H1 (cell line): ENCODE results near the gene PPP1R9A. TPM values are rescaled to one million over a fixed set of nuclear protein-coding genes. Genes with fewer than 3 reads are reported as not detected.

Experiments used
- CTCF ChIA-PET: fragments of 300-600 bp; sonication (Branson Sonifier 250); formaldehyde crosslinking; loops from one replicate; lab custom pipeline; 2021; ENCODE audit not compliant: partially characterized antibody; lab: Charles Lee
- POLR2A ChIA-PET: fragments of 300-600 bp; sonication (Branson Sonifier 250); formaldehyde crosslinking; loops from one replicate; lab custom pipeline; 2021; ENCODE audit warnings: inconsistent platforms; ENCODE audit not compliant: partially characterized antibody; lab: Charles Lee
- DNase-seq, 2 experiments: peaks; one replicate each; pipeline versions ENCODE4 v3.0.0 to v3.0.0-alpha.2; 2010 to 2022; ENCODE audit warnings: low spot score in 2 of 2, low read depth in 1 of 2, mixed read lengths in 1 of 2
- FAIRE-seq: peaks from 2 replicates; lab custom pipeline; 2011; peaks lifted over from hg19 to GRCh38; lab: Jason Lieb, UNC
- H2AFZ ChIP-seq: 2 replicates; pipeline ENCODE4 v1.8.1; 2012; ENCODE audit warnings: low read length, inconsistent platforms
- H2AK5ac ChIP-seq: 2 replicates; pipeline ENCODE4 v1.6.1; 2013; ENCODE audit warnings: low read depth, low read length
- H2BK120ac ChIP-seq: replicated peaks from 2 replicates; pipeline ENCODE3; 2013; ENCODE audit warnings: low read depth, low read length, inconsistent platforms
- H2BK12ac ChIP-seq: 2 replicates; pipeline ENCODE4 v1.6.1; 2013; ENCODE audit warnings: low read depth, low read length
- H2BK15ac ChIP-seq: 2 replicates; pipeline ENCODE4 v1.6.1; 2013; ENCODE audit warnings: low read length
- H2BK20ac ChIP-seq: 2 replicates; pipeline ENCODE4 v1.6.1; 2013; ENCODE audit warnings: low read length
- H2BK5ac ChIP-seq: 2 replicates; pipeline ENCODE4 v1.6.1; 2013; ENCODE audit warnings: low read depth, low read length
- H3K14ac ChIP-seq: 2 replicates; pipeline ENCODE4 v1.6.1; 2013; ENCODE audit warnings: inconsistent platforms; ENCODE audit not compliant: insufficient read length
- H3K18ac ChIP-seq: 2 replicates; pipeline ENCODE4 v1.6.1; 2013; ENCODE audit warnings: low read length; ENCODE audit errors: extremely low read depth
- H3K23ac ChIP-seq: 2 replicates; pipeline ENCODE4 v1.6.1; 2013; ENCODE audit warnings: inconsistent platforms; ENCODE audit not compliant: insufficient read length
- H3K23me2 ChIP-seq: 2 replicates; pipeline ENCODE4 v1.6.1; 2013; ENCODE audit warnings: low read depth, low read length
- H3K27ac ChIP-seq: 2 replicates; pipeline ENCODE4 v1.6.1; 2011; ENCODE audit warnings: low read depth, low read length, inconsistent platforms
- H3K27me3 ChIP-seq, 4 experiments: replicated peaks in 1 of 4; 1 replicate in 1 of 4; 2 replicates in 3 of 4; pipeline versions ENCODE4 v1.6.1 to v1.8.1; 2011 to 2013; ENCODE audit warnings: low read length in 3 of 4, mild to moderate bottlenecking in 3 of 4, inconsistent platforms in 2 of 4, mixed read lengths in 2 of 4, moderate library complexity in 1 of 4; ENCODE audit not compliant: control insufficient read depth in 3 of 4, insufficient read depth in 3 of 4; ENCODE audit errors: extremely low read depth in 1 of 4
- H3K36me3 ChIP-seq, 4 experiments: 2 replicates each; pipeline versions ENCODE4 v1.6.1 to v1.8.1; 2011 to 2013; ENCODE audit warnings: mild to moderate bottlenecking in 4 of 4, low read length in 3 of 4, moderate library complexity in 2 of 4, control low read depth in 1 of 4, inconsistent platforms in 1 of 4; ENCODE audit not compliant: insufficient read depth in 4 of 4, control insufficient read depth in 2 of 4
- H3K4ac ChIP-seq: replicated peaks from 2 replicates; pipeline ENCODE3; 2013; ENCODE audit warnings: low read length, low read depth, mixed read lengths, inconsistent platforms; ENCODE audit not compliant: insufficient read length
- H3K4me1 ChIP-seq, 4 experiments: replicated peaks in 1 of 4; 1 replicate in 1 of 4; 2 replicates in 3 of 4; pipeline versions ENCODE4 v1.6.1 to v1.8.1; 2011 to 2013; ENCODE audit warnings: low read length in 3 of 4, inconsistent platforms in 2 of 4, mixed read lengths in 1 of 4; ENCODE audit not compliant: insufficient read depth in 4 of 4, control insufficient read depth in 3 of 4
- H3K4me2 ChIP-seq, 2 experiments: 2 replicates each; pipeline versions ENCODE4 v1.6.1 to v1.8.1; 2011 to 2013; ENCODE audit warnings: low read depth in 2 of 2, low read length in 2 of 2, control low read depth in 1 of 2, inconsistent platforms in 1 of 2, mild to moderate bottlenecking in 1 of 2; ENCODE audit not compliant: insufficient read depth in 1 of 2
- H3K4me3 ChIP-seq, 4 experiments: fragments of 200-600, 300-600 bp in 1 of 4; sonication (generic), shearing (Covaris generic), sonication (Bioruptor Twin) in 1 of 4; 2 replicates each; pipeline versions ENCODE4 v1.5.1 to v1.8.1; 2011 to 2016; ENCODE audit warnings: low read length in 4 of 4, low read depth in 3 of 4, control low read depth in 2 of 4, inconsistent platforms in 2 of 4, mild to moderate bottlenecking in 2 of 4, mixed read lengths in 1 of 4, moderate library complexity in 1 of 4; ENCODE audit not compliant: insufficient read depth in 2 of 4; ENCODE audit errors: extremely low read depth in 1 of 4
- H3K56ac ChIP-seq: replicated peaks from 2 replicates; pipeline ENCODE3; 2013; ENCODE audit warnings: low read depth, mild to moderate bottlenecking, mixed read lengths, low read length, inconsistent platforms; ENCODE audit not compliant: insufficient read length
- H3K79me1 ChIP-seq: 2 replicates; pipeline ENCODE4 v1.6.1; 2013; ENCODE audit warnings: low read depth, low read length, control low read depth
- H3K79me2 ChIP-seq, 2 experiments: 2 replicates each; pipeline versions ENCODE4 v1.6.1 to v1.8.1; 2012 to 2013; ENCODE audit warnings: low read length in 2 of 2, mild to moderate bottlenecking in 2 of 2, inconsistent platforms in 1 of 2; ENCODE audit not compliant: insufficient read depth in 2 of 2, control insufficient read depth in 1 of 2
- H3K9ac ChIP-seq, 4 experiments: replicated peaks in 1 of 4; 1 replicate in 1 of 4; 2 replicates in 3 of 4; pipeline versions ENCODE4 v1.6.1 to v1.8.1; 2011 to 2013; ENCODE audit warnings: low read depth in 3 of 4, low read length in 3 of 4, control low read depth in 2 of 4, mild to moderate bottlenecking in 2 of 4, moderate library complexity in 2 of 4, inconsistent platforms in 1 of 4; ENCODE audit errors: extremely low read depth in 1 of 4
- H3K9me3 ChIP-seq, 2 experiments: 2 replicates each; pipeline versions ENCODE4 v1.6.1 to v1.8.1; 2012 to 2013; ENCODE audit warnings: mild to moderate bottlenecking in 2 of 2, moderate library complexity in 2 of 2, control low read depth in 1 of 2, inconsistent platforms in 1 of 2, low read depth in 1 of 2, low read length in 1 of 2, mixed read lengths in 1 of 2; ENCODE audit not compliant: insufficient read depth in 2 of 2
- H4K20me1 ChIP-seq, 2 experiments: replicated peaks in 1 of 2; 2 replicates each; pipeline versions ENCODE3 to v1.8.1; 2011 to 2013; ENCODE audit warnings: inconsistent platforms in 2 of 2, low read length in 2 of 2, mild to moderate bottlenecking in 1 of 2; ENCODE audit not compliant: insufficient read depth in 2 of 2, control insufficient read depth in 1 of 2
- H4K5ac ChIP-seq: 2 replicates; pipeline ENCODE4 v1.6.1; 2013; ENCODE audit warnings: low read length, low read depth, mixed read lengths, inconsistent platforms; ENCODE audit not compliant: insufficient read length
- H4K8ac ChIP-seq: 2 replicates; pipeline ENCODE4 v1.8.0; 2013; ENCODE audit warnings: mild to moderate bottlenecking, moderate library complexity, low read length, inconsistent platforms; ENCODE audit not compliant: insufficient read depth; ENCODE audit errors: extremely low read depth
- H4K91ac ChIP-seq: replicated peaks from 2 replicates; pipeline ENCODE3; 2013; ENCODE audit warnings: low read length, mixed read lengths, inconsistent platforms; ENCODE audit not compliant: insufficient read length
- ATF2 ChIP-seq: IDR thresholded peaks from 2 replicates; pipeline ENCODE4 v1.6.1; 2012; ENCODE audit warnings: low read length, inconsistent platforms
- ATF3 ChIP-seq: IDR thresholded peaks from 2 replicates; pipeline ENCODE4 v1.6.1; 2011; ENCODE audit warnings: low read depth, mild to moderate bottlenecking, low read length; ENCODE audit not compliant: insufficient read depth
- CHD2 ChIP-seq: IDR thresholded peaks from 2 replicates; pipeline ENCODE4 v1.6.1; 2012; ENCODE audit warnings: low read length, improper control_type of control experiment
- CREB1 ChIP-seq: IDR thresholded peaks from 2 replicates; pipeline ENCODE4 v1.6.1; 2012; ENCODE audit warnings: inconsistent platforms
- JUN ChIP-seq: IDR thresholded peaks from 2 replicates; pipeline ENCODE4 v1.6.1; 2011; ENCODE audit warnings: low read depth, mild to moderate bottlenecking, improper control_type of control experiment, low read length
- KDM1A ChIP-seq: fragments of 200-600, 300-600 bp; sonication (generic); IDR thresholded peaks from 2 replicates; pipeline ENCODE4 v1.7.1; 2016; ENCODE audit warnings: mild to moderate bottlenecking, low read length, borderline replicate concordance
- KDM4A ChIP-seq: IDR thresholded peaks from one replicate; pipeline ENCODE4 v1.7.1; 2012; ENCODE audit warnings: low read depth, mild to moderate bottlenecking, moderate library complexity, low read length, inconsistent platforms; ENCODE audit not compliant: severe bottlenecking
- MAX ChIP-seq: IDR thresholded peaks from 2 replicates; pipeline ENCODE4 v1.6.1; 2012; ENCODE audit warnings: inconsistent platforms
- RNF2 ChIP-seq: fragments of 200-900, 300-1000 bp; sonication (generic); IDR thresholded peaks from 2 replicates; pipeline ENCODE4 v1.7.1; 2016; ENCODE audit warnings: borderline replicate concordance, low read depth, mild to moderate bottlenecking, antibody characterized with exemption, low read length; ENCODE audit not compliant: poor library complexity, severe bottlenecking; ENCODE audit errors: missing control alignments
- RXRA ChIP-seq: IDR thresholded peaks from 2 replicates; pipeline ENCODE4 v1.6.1; 2011; ENCODE audit warnings: low read depth, mild to moderate bottlenecking, low read length, moderate library complexity; ENCODE audit not compliant: insufficient read depth
- SP2 ChIP-seq: IDR thresholded peaks from 2 replicates; pipeline ENCODE4 v1.6.1; 2012; ENCODE audit warnings: mild to moderate bottlenecking, low read length, inconsistent platforms
- WGBS, 2 experiments: shearing (Covaris generic) in 1 of 2; methylation state at CpG; one replicate each; pipeline versions ENCODE4 v1.1.6 to v1.1.7; 2013 to 2015; ENCODE audit warnings: low lambda C conversion rate in 2 of 2, mixed read lengths in 2 of 2, inconsistent platforms in 1 of 2, low coverage in 1 of 2, missing lambda C conversion rate in 1 of 2; ENCODE audit not compliant: insufficient replicate concordance in 2 of 2, insufficient coverage in 1 of 2, insufficient read length in 1 of 2; ENCODE audit errors: extremely low coverage in 1 of 2, missing lambda C conversion rate in 1 of 2; 5-methylcytosine and 5-hydroxymethylcytosine counted together
- polyA plus RNA-seq, 7 experiments: library from polyadenylated mRNA; depleted of rRNA in 3 of 7; stranded (reverse) in 5 of 7; unstranded in 2 of 7; fragments of >200 nt in 5 of 7; fragments of 200-250 nt in 2 of 7; gene quantifications; 1 replicate in 5 of 7; 2 replicates in 1 of 7; 4 replicates in 1 of 7; pipeline versions ENCODE4 v1.2.1 to v1.2.3, GENCODE V29; 2011 to 2013; ENCODE audit warnings: missing spikeins in 2 of 7, mixed read lengths in 2 of 7
- total RNA-seq: library from RNA; stranded (reverse); fragmentation: NEBNext Ultra II Directional; extraction: Animal tissue kit (Norgen Biotek cat#: 25700); gene quantifications from 2 replicates; pipeline ENCODE4 v1.2.1, GENCODE V29; 2021

Gene PPP1R9A
- total and polyA plus RNA-seq, 2 of the 8 experiments (the other 6 are each of a cell fraction or from before 2014, with no cell fraction given) = 3.0 to 20.3 TPM

GRCh38 chr7:95132500-95132899 is 225.1 kb downstream of the PPP1R9A start:
- H3K4me1 ChIP-seq = no peaks in the 10 kb centered on the region; a peak in 1 of 7 replicates
- no peak overlapping the region for H3K56ac ChIP-seq
- no peak overlapping the region for H2BK20ac ChIP-seq
- no peak overlapping the region for H3K14ac ChIP-seq
- FAIRE-seq = no peak
- ChIA-PET POLR2A (no interaction called here), CTCF (interaction anchor here (1.2 kb wide), 1 partner anchor 11 kb away, joined by 3 read pairs; no protein-coding TSS in a partner anchor)
- no peak overlapping the region for H3K4me3 ChIP-seq
- H3K27me3 ChIP-seq = no peaks in the 10 kb centered on the region
- no peak overlapping the region for H2BK5ac ChIP-seq
- no peak overlapping the region for H4K91ac ChIP-seq
- no peaks in the 10 kb centered on the region for H3K23me2 ChIP-seq
- no peak overlapping the region for H3K23ac ChIP-seq
- H2BK12ac ChIP-seq = no peak overlapping the region
- H3K18ac ChIP-seq = no peak overlapping the region
- no peak overlapping the region for H2AFZ ChIP-seq
- H3K79me1 ChIP-seq = no peaks in the 10 kb centered on the region; the same call in 1 of the 2 replicates
- H4K20me1 ChIP-seq = peaks cover 0 to 1% of the 10 kb centered on the region in 2 experiments
- H3K4ac ChIP-seq = no peak overlapping the region
- no peaks in the 10 kb centered on the region for H3K36me3 ChIP-seq
- 90% methylated on average over 10 of the region's 11 CpGs; no CpG with 5 or more reads in 1 of the 2 experiments for WGBS, 2 experiments
- no peak overlapping the region for H2BK15ac ChIP-seq
- DNase-seq = no peak
- no peak overlapping the region for H2BK120ac ChIP-seq
- no peaks in the 10 kb centered on the region for H3K9me3 ChIP-seq
- H3K4me2 ChIP-seq = no peak overlapping the region
- H3K79me2 ChIP-seq = no peaks in the 10 kb centered on the region
- no peak overlapping the region for H4K8ac ChIP-seq
- no peak overlapping the region for H3K27ac ChIP-seq
- no peak overlapping the region for H4K5ac ChIP-seq
- no peak overlapping the region for H2AK5ac ChIP-seq
- H3K9ac ChIP-seq = no peak overlapping the region
- TF ChIP-seq ATF2 = no peak
- TF ChIP-seq KDM1A = no peak
- no peak for TF ChIP-seq CHD2
- TF ChIP-seq JUN = no peak
- TF ChIP-seq CREB1 = no peak
- TF ChIP-seq MAX = no peak
- TF ChIP-seq SP2 = no peak
- TF ChIP-seq RXRA = no peak
- no peak for TF ChIP-seq RNF2
- no peak for TF ChIP-seq KDM4A
- no peak for TF ChIP-seq ATF3
